Astrocyte of the hippocampus (primary cell): ENCODE data around the gene MSN.
A peak's percentile ranks its signal among the peaks of the same experiment; 100 is the strongest.

ENCODE experiments used
- DNase-seq: peaks from one replicate; pipeline ENCODE4 v3.0.0; 2011; ENCODE audit warnings: low read depth, low spot score

Gene MSN

DNA sequence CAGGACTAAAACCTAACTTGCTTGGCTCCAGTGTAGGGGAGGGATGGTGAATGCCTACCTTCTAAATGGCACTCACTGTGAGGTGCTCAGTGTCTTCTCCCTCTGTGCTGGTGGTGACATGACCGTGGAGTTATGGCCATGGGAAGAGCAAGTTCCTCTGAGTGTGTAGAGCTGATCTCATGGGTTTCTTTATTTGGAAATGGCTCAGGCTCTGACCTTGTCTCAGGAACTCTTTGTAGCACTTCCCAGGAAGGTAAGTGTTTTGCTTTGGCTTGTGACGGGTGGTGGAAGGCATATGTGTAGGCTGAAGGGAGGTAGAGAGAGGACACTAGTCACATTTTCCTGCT is 6.4 kb downstream of the MSN start:
- no peak for DNase-seq

DNA sequence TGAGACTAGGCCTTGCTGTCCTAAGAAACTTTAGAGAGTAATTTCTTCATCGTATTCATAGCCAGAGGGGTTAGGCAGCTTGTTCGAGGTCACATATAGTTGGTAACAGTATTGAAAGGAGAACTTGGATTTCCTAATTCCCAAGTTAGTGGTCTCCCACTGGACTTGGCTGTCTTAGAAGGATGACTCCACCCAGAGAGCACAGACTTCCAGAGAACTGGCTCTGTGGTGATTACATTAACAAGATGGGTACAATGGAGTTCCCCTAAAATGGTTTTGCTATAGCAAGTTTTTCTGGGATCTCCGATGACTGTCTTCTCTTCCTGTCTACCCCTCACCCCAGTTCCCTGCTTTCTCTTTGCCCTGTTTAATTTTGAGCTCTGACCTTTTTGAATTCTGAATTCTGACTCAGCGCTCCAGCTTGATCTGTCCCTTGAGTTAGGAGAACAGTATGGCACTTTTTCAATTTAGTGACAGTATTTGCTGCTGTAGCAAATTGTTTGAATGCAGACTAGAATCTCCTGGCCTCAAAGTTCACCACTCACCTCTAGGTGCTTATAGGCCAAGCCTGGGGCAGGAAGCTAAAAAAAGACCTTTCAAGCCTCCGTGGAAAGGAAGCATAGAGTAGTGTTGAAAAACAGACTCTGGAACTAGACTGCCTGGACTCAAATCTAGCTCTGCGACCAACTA is 6.9 kb downstream of the MSN start:
- no peak for DNase-seq

DNA sequence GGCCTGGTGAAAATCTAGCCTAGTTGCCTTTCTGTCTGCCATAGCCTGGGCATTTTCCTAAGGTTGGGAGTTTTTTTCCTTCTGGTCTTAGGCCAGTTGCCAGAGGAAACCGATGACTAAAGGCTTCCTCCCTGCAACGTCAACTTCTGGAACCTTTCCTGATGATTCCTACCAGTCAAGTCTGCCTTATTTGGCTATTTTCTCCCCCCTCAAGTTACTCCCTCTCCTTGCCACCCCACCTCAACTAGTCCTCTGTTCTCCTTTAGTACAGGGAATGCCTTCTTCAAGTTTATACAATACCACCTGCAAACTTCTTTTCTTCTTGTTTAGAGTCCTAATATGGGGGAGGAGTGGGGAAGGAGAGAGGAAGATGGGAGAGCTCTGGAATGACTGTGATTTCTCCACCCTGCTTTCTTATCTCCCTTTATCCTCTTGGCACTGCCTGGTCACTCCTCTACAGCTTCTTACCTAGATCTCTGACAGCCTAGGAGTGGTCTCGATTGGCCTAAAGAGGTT is 10.6 kb downstream of the MSN start:
- peak; percentile 91 for DNase-seq

DNA sequence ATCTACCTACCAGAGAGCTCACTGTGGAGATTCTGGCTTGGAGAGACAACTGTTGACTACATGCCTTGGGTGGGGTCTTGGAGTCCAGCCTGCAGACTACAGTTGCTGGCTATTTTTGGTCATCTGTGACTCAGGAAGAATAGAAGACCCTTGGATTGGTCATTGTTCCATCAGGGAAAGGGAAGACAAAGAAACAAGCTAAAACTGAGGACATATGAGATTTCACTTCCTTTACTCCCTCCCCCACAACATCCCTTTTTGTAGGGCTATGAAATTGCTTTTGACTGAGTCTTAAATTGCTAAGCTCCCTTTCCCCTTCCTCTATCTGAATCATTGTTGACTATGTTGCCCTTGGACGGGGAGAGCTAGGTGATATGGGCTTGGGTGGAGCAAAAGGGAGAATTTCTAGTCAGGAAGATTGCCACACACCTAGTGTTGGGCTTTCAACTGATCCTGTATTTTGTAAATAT is 11.7 kb downstream of the MSN start:
- DNase-seq, result no peak

DNA sequence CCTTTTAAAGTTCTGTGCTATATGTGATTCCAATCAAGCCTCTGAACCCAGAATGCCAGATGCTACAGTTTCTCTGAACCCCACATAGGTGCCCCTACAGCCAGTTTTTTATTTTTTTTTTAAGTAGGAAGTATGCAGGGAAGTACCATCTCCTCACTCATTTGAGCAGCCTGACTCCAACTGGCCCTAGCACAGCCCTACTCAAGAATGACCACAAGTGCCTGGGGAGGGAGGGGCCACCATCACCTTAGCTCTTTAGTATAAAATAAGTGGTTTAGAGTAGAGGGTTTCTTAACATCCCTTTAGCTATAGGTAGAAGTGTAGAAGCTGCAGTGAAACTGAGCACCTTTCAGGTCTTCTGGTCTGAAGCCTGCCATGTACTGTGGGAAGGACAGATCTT is 14.4 kb downstream of the MSN start:
- no peak for DNase-seq

DNA sequence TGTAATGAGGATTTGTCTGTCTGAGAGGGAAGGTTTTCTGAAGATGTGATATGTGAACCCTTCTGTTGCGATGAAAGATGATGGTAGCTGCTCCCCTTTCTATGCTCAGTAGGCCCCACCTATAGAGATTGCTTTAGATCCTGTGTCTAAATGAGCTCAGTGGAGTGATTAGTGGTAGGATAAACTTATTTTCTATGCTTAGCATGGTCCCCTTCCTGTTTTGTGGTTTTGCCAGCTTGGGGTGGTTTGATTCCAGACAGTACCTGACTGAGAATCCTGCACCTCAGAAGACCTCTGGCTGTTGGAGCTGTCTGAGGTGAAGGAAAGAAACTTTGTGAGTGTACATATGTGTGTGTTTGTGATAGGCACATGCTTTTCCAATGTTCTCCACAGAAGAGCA is 17.7 kb downstream of the MSN start:
- no peak for DNase-seq

DNA sequence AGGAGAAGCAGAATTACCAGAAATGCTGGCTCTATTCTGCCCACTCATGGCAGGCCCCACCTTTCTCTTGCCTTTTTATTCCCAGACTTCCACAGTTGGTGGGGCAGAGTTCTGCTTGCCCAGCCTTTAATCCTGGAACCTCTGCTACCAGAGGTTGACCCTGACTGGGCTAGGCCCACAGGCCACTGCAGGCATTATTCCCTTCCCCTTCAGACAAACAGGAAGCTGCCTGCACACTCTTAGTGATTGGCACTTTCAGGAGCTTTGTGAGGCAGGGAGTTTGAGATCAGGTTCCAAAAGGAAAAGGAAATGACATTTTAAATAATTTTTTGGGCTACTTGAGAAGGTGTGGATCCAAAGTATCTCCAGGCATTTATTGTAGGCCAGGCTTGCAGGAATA is 18.8 kb downstream of the MSN start:
- no peak for DNase-seq

DNA sequence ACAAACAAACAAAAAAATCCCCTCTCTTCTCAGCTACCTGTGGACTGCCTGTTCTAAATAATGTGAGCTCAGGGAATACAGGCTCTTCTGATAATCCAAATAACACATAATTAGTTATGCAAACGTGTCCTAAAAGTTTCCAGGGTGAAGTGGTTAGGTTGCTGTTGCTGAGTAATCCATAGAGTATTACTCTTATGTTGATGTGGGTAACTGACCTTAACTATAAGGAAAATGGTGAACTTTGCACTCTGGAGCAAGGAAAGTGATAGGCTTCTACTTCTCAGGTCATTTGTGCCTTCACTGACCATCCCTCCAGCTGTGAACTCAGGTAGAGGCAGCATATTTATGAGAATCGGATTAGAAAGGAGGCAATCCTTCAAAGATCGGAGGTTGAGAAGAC is 19.9 kb downstream of the MSN start:
- DNase-seq, result no peak

DNA sequence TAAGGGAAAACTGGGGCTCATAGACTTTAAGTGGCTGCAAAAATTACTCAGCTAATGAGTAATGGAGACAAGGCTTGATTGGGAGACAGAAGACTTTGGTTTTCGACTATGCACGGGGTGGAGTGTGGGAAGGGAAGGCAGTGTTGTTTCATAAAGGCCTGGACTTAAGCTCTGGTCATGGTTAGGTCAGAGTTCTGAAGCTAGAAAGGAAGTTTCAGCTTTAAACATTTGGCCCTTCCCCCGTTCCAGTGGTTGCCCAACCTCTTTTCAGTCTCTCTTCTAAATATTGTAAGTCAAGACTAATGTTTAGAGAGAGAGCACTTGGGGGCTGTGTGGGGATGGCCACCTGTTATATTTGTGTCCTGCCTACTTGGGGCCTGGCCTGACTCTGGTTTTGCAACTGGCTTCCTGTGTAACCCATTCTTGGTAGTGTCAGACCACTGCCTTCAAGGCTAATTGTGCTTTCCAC is 21.0 kb downstream of the MSN start:
- DNase-seq, result no peak

DNA sequence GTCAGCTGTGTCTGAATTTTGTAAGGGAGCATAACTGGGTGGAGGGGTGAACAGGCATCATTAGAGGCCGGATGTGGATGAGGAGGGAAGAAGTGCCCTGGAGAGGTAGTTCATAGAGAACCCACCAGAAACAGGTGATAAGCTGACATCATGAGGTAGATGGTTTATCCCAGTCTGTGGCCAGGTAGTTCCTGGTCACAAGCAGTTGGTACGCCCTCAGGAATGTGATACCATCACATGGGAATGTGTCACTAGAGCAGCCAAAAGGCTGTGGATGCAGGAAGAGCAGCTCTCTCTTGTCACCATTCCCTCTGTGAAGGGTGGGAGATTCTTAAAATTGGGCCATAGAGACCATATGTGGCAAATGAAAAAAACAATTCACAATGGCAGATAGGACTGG is 21.9 kb downstream of the MSN start:
- DNase-seq, result no peak

DNA sequence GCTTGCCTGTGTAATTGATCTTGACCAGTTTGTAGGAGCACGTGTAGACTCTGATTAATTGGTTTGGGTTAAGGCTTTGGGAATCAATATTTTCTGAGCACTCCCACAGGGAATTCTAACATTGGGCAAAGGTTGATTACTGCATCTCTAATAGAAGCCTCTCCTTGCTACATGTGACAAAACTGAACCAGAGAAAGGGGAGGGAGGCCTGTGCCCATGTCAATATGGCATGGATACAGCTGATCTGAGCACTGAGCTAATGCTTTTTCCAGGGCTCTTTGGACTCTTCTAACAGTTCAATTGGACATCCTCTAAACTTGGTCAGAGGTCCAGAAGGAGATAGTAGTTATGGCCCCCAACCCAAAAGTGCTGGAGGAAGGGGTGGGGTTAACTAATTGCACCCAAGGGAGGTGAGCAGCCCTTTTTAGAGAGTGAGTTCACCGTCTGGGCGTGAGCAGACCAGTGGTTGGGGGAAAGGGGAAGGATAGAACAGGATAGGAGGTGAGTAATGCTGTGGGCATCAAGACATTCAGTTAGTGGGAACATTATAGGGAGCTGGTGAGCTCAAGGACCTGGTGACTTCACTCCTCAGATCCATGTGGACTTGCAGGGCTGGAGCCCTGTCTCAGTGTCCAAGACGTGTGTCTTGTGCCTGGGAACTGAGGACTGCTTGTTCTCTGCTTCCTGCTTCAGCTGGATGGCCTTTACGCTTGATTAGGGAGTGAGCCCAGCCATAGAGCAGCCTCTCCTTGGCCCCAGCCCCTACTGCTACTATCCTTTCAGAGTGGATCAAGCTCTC is 22.8 kb downstream of the MSN start:
- DNase-seq, result peak; percentile 49

DNA sequence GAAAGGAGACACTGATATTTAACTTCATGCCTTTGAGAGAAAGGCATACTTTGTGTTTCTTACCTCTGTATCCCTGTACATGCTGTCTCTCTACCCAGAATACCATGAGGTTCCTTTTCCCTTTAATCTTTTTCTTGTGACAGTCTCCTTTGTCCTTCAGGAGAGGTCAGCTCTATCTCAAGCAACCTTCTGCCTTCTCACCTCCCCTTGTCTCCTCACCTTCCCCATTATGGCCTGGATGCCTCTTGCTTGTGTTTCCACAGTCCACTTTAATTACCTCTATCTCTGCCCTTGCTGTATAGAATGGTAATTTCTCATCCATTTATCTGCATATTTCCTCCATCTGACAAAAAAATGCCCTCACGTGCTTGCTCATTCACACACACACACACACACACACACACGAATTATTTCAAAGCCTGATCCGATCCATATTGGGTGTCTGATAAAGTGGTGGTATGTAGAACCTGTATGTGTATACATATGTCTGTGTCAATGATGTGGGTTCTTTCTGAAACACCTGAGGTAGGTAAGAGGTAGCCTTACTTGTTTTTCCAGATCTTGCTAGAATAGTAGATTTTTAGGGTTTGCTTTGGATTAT is 28.5 kb downstream of the MSN start:
- DNase-seq, result no peak

DNA sequence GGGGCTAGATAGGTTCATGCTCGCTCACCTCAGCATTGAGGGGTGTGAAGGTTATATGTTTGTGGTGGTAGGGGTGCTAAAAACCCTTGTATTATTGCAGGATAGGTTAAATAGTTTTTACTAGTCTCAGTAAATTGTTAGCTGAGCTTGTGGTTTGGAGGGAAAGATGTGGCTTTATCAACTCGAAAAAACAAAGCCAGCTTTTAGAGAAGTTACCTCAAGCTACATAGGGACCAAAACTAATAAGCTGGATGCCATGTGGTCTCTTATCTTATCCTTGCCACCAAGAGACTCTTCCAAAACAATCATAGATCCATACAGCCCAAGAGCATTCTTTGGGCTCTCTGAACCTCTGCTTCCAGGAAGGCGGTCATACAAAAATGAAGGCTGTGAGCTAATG is 29.2 kb downstream of the MSN start:
- DNase-seq, result peak; percentile 28

DNA sequence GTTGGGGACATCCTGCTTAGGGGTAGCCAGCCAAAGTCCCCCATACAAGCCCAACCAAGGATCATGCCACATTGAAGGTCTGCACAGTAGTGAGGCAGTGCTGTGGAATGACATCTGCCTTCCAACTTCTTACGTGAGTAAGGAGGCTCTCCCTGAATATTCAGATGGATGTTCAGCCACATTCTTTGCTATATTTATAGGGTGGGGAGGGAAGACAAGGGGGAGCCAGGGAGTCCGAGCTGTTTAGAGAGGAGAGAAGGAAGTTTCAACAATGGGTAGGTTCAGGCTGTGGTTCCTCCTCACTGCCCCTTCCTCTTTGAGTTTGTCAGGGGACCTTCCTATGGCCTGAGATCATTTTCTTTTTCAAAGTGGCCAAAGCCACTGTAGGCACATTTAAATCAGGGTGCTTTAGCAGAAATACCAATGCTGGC is 29.8 kb downstream of the MSN start:
- DNase-seq, result peak; percentile 68

DNA sequence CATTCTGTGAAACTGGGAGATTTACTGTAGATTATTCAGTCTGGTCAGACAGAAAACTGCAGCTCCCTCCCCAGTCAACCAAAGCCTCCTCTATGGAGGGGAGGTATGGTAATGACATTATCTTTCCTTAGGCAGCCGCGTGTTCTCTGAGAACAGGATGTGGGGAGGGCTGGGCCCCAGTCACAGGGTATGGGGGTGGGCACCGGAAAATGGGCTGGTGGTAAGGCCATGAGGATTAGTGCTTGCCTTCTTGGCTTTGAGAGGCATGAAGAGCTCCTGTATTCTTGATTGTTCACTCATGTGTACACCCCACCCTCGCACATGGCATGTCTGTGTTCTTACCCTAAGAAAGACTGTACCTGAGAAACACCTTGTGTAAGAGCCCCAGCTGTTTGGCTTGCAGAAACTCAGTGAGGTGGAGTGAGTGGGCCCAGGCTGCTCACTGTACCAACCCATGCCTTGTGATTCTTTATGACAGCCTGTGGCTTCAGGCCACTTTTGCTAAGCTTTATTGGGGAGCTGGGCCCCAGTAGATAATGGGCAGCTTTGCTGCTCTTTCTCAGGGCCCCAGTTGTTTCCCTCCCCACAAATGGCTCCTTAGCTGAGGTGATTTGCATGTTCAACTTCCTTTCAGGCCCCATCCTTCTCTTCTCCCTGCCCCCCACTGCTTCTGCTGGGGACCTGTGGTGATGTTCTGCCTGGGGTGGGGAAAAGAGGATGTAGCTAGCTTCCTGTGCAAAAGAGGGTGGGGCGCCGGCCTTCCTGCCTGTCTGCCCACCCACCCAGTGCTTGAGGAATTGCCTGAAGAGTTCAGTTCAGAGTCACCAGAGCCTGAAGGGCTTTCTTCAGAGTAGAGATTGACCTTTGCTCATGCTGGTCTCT is 30.7 kb downstream of the MSN start:
- DNase-seq, result peak; percentile 31

DNA sequence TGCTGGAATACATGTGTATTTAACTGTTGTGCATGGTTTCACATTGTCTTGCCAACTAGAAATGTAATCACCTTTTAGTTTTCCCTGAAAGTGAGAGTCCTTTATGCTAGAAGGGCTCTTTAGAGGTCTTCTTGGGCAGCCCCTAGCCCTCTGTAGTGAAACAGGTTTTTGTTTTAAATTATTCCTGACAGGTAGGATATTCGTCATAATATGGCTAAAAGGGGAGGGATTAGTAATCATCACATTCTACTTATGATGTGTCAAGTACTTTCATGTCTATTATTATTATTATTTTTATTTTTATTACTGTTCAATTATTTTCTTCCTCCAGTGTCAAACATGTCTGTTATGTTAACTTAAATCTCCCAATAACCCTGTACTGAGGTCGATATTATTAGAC is 35.5 kb downstream of the MSN start:
- no peak for DNase-seq

DNA sequence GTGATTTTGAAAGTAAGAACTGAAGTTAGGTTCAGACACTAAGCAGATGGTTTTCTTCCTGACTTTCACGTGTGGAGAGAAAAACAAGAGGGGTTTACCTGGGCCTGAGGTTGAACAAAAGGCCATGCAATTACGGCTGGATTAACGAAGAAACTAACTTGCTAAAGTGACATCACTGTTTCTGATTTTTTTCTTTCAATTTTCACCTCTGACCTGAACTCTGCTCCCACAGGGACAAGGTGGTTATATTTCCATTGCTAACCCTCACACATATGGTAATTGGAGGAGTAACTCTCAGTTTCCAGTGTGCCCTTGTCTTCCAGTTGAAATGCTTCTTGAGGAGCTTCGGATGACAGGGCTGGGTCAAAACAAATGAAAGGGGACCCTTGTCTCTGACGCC is 38.0 kb downstream of the MSN start:
- no peak for DNase-seq

DNA sequence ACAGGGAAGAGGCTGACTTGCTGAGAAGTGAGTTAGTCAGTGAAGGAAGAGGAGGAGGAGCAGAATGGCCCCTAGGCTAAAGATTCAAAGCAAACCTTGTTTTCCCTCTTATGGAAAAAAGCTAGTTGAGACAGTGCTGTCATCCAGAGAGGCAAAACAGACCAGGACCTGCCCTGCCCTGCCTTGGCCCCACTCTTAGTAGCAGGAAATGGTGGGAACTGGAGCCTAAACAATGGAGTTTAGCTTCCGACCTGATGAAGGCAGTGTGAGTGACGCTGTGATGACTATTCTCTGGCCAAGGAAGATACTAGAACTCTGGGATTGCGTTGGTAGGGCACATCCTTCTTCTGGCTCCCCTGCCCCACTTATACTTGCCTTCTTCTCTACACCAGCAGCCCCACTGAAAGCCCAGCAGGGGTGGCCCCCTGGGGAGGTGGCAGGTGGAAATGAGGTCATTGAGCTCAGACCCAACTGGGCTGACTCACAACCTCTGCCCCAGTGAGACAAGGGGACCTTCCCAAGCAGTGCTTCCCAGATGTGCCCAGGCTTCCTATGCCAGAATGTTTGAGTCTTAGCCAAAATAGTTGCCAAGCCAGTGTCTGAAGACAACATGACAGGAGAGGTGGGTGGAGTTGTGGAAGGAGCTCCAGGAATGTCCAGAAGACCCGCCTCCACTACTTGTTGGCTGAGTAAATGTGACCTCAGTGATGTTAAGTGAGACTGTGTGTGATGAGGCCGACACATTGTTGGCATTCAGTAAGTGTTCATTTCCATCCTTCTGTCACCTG is 38.8 kb downstream of the MSN start:
- DNase-seq, result peak; percentile 77

DNA sequence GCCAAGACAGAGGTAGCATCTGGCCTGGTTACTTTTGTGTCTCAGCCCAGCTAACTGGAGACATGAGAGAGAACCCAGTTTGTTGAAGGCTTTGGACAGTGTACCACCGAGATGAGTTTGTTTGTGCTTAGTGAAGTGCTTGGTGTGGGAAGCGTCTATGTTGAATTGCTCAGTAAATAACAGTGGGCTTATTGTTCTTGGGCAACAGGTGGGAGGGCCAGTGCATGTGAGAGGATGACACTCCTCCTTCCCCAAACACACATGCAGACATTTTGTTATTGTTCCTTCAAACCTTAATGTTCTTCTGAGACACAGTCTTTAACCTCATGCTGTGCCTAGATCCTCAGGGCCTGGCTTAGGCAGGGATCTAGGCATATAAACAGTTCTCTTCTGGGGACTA is 39.7 kb downstream of the MSN start:
- DNase-seq, result no peak

DNA sequence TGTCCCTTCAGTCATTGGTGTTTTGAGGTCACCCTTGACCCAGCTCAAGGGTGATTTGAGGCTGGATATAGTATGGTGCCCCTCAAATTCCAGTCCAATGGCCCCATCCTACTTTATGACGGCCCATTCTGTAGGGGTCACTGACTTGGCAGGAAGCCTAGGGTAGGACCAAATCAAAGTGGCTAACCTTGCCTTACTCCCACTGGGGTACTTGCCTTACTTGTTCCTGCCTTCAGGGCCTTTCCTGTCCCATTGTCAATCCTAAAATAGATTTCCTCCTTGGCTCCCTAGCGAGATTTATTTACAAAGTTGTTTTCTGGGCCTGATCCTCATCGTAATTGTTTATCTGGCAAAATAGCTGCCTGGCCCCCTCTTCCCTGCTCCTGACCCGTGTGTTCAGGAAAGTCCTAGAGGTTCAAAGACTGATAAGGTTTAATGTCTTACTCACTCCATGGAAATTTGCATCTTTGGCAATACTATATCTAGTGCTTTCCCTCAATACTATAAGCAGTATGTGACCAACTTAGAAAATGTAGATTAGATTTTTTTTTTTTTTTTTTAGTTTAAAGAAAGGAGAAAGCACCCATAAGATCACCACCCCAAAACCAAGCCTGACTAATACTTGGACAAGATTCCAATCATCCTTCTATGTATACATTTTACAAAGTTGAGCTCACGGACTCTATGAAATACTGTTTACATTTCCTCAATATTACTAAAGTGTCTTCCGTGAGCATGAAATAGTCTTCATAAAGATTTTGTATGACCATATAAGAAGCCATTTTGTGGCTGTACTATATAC is 44.8 kb downstream of the MSN start:
- DNase-seq, result no peak
